ENCODE results near the gene DNAH6. TPM values are rescaled to one million over a fixed set of nuclear protein-coding genes. Genes with fewer than 3 reads are reported as not detected.
A peak's percentile ranks its signal among the peaks of the same experiment; 100 is the strongest.

Gene DNAH6
- total RNA-seq, 3 donors from 2014 or later, result 0.03 to 0.19 (median 0.11) TPM

DNA sequence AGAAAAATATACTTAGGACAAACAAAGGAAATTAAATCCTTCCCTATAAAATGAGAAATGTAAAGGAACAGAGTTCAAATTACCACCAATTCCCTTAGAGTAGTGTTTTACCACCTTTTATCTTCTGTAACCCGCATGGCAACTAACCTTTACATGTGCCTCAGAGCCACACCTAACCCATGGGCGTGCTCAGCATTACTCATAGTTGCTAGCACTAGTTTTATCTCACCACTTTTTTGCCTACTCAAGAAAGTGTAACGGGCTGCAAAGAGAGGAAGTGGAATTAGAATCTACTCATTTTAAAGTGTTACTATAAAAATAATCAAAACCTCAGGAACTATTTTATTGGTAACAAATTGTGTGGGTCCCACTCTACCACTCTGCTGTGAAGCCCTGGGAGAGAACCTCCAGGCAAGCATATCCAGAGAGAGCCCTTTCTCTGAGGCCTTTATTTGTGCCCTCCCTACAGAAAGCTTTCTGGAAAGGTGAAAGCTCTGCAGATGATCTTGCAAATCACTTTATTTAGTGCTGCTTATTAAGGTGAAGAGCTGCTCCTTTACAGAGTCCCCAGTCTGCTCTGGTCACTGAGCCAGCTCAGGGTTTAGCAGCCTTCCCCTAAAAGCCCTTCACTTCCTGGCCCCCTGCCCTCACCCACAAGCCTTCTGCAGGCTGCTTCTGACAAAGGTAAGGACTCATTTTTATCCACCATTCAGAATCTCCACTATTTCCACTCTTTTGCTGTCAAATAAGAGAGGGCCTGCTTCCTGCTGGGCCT is 265.8 kb downstream of the DNAH6 start:
- H3K9me3 Mint-ChIP-seq, result peaks cover 8% of the 10 kb centered on the region
- peaks cover 81% of the 10 kb centered on the region for H3K4me1 Mint-ChIP-seq (ENCODE audit: low read depth)
- no peak overlapping the region for H3K4me3 Mint-ChIP-seq

DNA sequence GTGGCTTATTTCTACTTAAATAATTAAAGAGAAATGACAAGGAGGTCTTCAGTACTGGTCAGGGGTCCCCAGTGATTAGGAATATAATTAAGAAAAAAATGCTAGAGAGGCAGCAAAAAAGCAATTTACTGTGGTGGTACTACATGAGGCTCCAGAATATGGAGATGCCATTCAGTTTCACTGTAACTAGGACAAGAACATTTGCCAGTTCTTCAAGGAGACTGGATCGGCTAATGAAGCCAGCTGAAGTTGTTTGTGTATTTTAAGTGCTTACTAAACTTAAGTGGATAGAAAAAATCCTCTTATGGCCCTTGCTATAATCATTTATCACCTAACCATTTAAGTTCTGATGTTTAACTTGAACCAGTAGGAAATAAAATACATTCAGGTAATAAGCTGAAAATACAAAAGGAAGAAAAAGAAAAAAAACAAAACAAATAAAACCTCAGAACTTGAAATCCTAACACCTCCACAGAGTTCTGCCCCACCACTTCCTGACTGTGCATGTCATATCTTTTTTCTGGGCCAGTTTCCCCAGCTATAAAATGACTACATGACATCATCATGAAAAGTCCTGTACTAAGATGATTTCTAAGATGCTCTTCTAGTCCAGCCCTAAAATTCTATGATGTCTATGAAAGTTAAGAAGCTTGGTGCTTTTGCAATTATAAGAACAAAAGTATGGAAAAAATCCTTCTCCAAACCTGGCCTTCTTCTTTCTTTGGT is 266.6 kb downstream of the DNAH6 start:
- DNase-seq, result peak; percentile 17
- no peaks in the 10 kb centered on the region for H3K27me3 Mint-ChIP-seq (ENCODE audit: low read depth)
- peaks cover 78% of the 10 kb centered on the region for H3K4me1 Mint-ChIP-seq (ENCODE audit: low read depth)
- H3K9me3 Mint-ChIP-seq, result peaks cover 4% of the 10 kb centered on the region
- peaks cover 3% of the 10 kb centered on the region for H3K36me3 Mint-ChIP-seq (ENCODE audit: insufficient read depth)
- H3K4me3 Mint-ChIP-seq, result peak overlapping the region; percentile 46
- ATAC-seq, result peak in 1 of 2 donors; percentile 64

More for the DNA sequence above, 265.8 kb downstream of the DNAH6 start:
- peak; percentile 58 for DNase-seq
- Mint-ChIP-seq H3K36me3 (ENCODE audit: insufficient read depth) (peaks cover 3% of the 10 kb centered on the region), H3K27me3 (ENCODE audit: low read depth) (no peaks in the 10 kb centered on the region)
- peak; percentile 98 for ATAC-seq

DNA sequence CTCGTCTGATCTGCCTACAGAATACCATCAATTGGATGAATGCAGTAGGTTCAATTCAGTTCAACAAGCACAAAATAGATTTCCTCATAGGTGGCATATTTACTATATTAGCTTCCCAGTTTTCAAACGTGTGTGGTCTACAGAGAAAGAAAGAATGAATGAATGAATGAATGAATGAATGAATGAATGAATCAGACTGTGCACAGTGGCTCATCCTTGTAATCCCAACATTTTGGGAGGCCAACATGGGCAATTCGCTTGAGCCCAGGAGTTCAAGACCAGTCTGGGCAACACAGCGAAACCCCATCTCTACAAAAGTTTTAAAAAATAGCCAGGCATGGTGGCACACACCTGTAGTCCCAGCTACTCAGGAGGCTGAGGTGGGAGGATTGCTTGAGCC is 269.7 kb downstream of the DNAH6 start:
- Mint-ChIP-seq H3K4me3 (no peak overlapping the region), H3K27me3 (ENCODE audit: low read depth) (no peaks in the 10 kb centered on the region), H3K9me3 (peaks cover 4% of the 10 kb centered on the region), H3K36me3 (ENCODE audit: insufficient read depth) (peaks cover 3% of the 10 kb centered on the region), H3K4me1 (ENCODE audit: low read depth) (peaks cover 48% of the 10 kb centered on the region)
- ATAC-seq, result no peak
- DNase-seq, result no peak

DNA sequence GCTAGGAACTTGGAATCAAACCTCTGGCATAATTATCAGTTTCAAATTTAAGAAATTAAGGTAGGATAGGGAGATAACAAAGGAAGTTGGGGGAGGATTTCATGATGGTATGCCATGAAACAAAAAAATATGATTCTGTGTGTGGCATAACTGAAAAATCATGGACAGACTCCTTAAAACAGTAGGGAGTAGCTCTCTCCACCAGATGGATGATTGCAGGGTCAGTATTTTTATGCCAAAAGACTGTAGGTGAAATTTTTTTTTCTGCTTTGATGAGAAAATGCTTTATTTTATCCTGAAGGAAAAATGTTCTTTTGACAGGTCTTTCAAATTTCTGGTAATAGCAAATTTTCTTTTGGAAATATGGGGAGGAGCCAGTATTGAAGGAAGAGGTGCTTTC is 270.3 kb downstream of the DNAH6 start:
- H3K9me3 Mint-ChIP-seq, result peaks cover 4% of the 10 kb centered on the region
- H3K4me1 Mint-ChIP-seq (ENCODE audit: low read depth), result peaks cover 42% of the 10 kb centered on the region
- no peak for DNase-seq
- no peak for ATAC-seq
- no peak overlapping the region for H3K4me3 Mint-ChIP-seq
- H3K27me3 Mint-ChIP-seq (ENCODE audit: low read depth), result no peaks in the 10 kb centered on the region
- H3K36me3 Mint-ChIP-seq (ENCODE audit: insufficient read depth), result peaks cover 3% of the 10 kb centered on the region

DNA sequence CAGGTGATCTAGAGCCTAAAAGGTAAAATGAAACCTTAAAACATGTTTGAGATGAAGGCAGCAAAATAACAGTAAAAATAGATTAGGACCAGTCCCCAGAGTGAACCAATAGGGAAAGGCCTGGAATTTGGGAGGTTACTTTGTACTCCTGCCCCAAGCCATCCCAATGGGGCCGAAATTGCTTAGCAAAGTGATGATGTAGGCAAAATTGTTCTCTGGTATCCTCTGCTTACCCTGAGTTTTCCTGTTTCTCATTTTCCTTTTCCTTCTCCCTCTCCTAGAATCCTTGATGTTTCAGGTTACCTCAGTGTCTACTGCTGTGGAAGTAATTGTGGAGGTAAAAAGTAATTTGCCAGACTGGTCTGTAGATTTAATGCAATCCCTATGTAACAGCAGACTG is 271.7 kb downstream of the DNAH6 start:
- Mint-ChIP-seq H3K4me3 (no peak overlapping the region), H3K36me3 (ENCODE audit: insufficient read depth) (peaks cover 3% of the 10 kb centered on the region), H3K27me3 (ENCODE audit: low read depth) (no peaks in the 10 kb centered on the region), H3K4me1 (ENCODE audit: low read depth) (peaks cover 27% of the 10 kb centered on the region), H3K9me3 (peaks cover 9% of the 10 kb centered on the region)
- no peak for DNase-seq
- ATAC-seq, result no peak

DNA sequence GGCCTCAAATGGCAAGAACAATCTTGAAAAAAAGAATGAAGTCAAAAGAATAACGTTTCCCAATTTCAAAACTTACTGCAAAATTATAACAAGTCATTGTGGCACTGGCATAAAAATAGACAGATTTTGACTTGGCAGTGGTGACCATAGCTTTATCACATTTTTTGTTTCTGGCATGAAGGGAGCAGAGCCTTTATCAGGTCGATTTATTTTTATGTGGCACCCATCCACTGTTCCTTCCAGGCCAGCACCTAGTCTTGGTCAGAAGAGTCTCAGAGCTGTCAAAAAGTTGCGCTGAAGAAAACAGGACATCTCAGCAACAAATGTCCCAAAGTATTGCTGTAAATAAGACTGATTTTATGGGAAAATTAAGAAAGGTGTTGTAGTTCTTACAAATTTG is 272.2 kb downstream of the DNAH6 start:
- Mint-ChIP-seq H3K27me3 (ENCODE audit: low read depth) (no peaks in the 10 kb centered on the region), H3K9me3 (peaks cover 12% of the 10 kb centered on the region), H3K4me3 (no peak overlapping the region), H3K4me1 (ENCODE audit: low read depth) (peaks cover 23% of the 10 kb centered on the region), H3K36me3 (ENCODE audit: insufficient read depth) (peaks cover 3% of the 10 kb centered on the region)
- DNase-seq (no peak), ATAC-seq (no peak)

DNA sequence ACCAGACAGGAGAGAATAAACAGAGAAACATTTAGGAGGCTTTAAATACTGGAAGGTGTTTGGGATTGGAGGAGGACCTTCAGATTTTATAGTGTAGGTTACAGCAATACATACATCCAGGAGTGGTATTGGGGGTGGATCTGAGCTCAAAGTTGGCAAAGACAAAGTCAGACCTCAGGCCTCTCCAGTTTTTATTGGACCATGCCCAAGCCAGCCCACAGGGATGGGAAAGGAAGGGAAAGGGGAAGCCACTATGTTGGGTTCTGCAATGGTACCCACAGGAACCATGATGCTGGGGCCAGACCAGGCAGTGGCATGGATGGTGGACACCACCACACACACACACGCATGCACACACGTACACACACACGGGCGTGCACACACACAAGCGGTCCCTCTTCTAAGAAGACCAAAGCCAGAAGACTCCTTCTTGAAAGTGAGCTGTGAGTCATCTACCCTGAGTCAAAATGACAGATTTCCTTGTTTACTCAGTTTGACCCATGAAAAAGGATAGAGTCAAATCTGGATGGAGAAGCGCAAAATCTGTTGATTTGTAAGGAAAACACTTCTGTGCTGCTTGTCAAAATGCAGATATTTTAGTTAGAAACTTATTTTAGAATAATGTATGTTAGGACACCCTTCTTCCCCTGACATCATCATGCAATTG is 276.7 kb downstream of the DNAH6 start:
- Mint-ChIP-seq H3K4me3 (no peak overlapping the region), H3K4me1 (ENCODE audit: low read depth) (no peaks in the 10 kb centered on the region), H3K27me3 (ENCODE audit: low read depth) (no peaks in the 10 kb centered on the region), H3K9me3 (peaks cover 10% of the 10 kb centered on the region), H3K36me3 (ENCODE audit: insufficient read depth) (no peaks in the 10 kb centered on the region)
- DNase-seq (no peak), ATAC-seq (no peak)

DNA sequence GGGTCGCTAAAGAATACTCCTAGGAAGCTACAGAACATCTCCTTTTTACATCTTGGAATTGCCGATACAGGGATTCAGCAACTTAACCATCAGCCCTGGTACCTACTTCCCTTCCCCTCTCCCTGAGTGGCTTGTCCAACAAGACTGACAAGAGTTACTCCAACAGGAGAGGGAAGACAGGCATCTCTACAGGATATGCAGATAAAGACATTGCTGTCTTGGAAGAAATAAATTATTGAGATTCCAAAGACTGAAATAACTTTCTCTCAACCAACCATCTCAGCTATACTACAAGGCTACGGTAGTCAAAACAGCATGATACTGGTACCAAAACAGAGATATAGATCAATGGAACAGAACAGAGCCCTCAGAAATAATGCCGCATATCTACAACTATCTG is 277.3 kb downstream of the DNAH6 start:
- DNase-seq (no peak), ATAC-seq (no peak)
- no peaks in the 10 kb centered on the region for H3K27me3 Mint-ChIP-seq (ENCODE audit: low read depth)
- H3K9me3 Mint-ChIP-seq, result peaks cover 10% of the 10 kb centered on the region
- H3K4me3 Mint-ChIP-seq, result no peak overlapping the region
- H3K36me3 Mint-ChIP-seq (ENCODE audit: insufficient read depth), result no peaks in the 10 kb centered on the region
- H3K4me1 Mint-ChIP-seq (ENCODE audit: low read depth), result no peaks in the 10 kb centered on the region

DNA sequence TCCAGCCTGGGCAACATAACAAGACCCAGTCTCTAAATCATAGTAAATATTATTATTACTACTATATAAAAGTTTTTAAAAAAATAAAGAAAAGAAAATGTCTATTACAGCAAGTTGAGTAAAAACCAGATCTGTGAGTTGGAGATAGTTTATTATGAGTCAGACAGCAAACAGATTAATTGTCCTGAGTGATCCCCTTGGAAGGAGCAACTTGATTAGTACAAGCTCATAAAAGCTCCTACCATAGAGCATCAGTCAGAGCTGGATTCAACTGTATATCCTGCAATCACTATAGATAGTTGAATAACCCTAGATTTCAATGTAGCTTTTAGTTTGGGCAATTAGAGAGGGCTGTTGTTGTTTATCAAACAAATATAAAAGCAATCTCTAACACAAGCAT is 280.5 kb downstream of the DNAH6 start:
- H3K4me3 Mint-ChIP-seq, result no peak overlapping the region
- no peak for ATAC-seq
- no peak for DNase-seq
- no peaks in the 10 kb centered on the region for H3K27me3 Mint-ChIP-seq (ENCODE audit: low read depth)
- no peaks in the 10 kb centered on the region for H3K36me3 Mint-ChIP-seq (ENCODE audit: insufficient read depth)
- H3K9me3 Mint-ChIP-seq, result peaks cover 9% of the 10 kb centered on the region
- H3K4me1 Mint-ChIP-seq (ENCODE audit: low read depth), result peaks cover 14% of the 10 kb centered on the region

DNA sequence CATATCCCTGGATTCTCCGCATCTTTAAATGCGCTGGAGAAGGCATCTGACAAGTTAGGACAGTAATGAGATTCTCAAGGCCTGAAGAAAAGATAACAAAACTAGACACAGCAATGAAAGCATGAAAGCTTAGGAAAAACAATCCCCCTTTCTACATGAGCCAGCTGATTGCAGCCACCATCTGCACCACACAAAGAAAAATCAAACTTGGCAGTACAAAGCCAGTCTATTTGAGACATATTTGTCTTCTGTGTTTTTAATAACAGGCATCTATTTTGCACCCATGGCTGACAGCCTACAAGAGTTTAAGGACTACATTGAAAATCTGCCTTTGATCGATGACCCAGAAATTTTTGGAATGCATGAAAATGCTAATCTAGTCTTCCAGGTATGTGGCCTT is 281.0 kb downstream of the DNAH6 start:
- peaks cover 8% of the 10 kb centered on the region for H3K9me3 Mint-ChIP-seq
- H3K27me3 Mint-ChIP-seq (ENCODE audit: low read depth), result no peaks in the 10 kb centered on the region
- H3K4me1 Mint-ChIP-seq (ENCODE audit: low read depth), result peaks cover 18% of the 10 kb centered on the region
- no peak overlapping the region for H3K4me3 Mint-ChIP-seq
- no peaks in the 10 kb centered on the region for H3K36me3 Mint-ChIP-seq (ENCODE audit: insufficient read depth)
- ATAC-seq (no peak), DNase-seq (no peak)

DNA sequence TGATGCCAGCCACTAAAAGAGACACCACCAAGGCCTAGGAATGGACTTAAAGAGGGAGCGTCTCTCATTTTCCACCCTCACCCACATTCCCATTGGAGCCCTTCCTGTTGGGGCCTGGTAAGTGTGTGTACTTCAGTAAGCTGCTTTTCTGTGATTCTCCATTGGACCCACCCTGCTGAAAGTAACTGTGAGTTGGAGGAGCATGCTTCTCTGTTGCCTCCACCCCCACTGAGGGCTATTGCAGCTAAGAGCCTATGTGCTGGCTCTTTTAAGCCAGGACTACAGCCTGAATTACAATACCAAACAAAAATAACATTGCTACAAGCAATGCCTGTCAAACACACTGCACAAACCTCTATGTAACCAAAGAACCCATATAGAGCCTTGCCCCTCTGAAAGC is 283.5 kb downstream of the DNAH6 start:
- DNase-seq, result no peak
- Mint-ChIP-seq H3K4me3 (peak overlapping the region; percentile 31), H3K27me3 (ENCODE audit: low read depth) (no peaks in the 10 kb centered on the region)

DNA sequence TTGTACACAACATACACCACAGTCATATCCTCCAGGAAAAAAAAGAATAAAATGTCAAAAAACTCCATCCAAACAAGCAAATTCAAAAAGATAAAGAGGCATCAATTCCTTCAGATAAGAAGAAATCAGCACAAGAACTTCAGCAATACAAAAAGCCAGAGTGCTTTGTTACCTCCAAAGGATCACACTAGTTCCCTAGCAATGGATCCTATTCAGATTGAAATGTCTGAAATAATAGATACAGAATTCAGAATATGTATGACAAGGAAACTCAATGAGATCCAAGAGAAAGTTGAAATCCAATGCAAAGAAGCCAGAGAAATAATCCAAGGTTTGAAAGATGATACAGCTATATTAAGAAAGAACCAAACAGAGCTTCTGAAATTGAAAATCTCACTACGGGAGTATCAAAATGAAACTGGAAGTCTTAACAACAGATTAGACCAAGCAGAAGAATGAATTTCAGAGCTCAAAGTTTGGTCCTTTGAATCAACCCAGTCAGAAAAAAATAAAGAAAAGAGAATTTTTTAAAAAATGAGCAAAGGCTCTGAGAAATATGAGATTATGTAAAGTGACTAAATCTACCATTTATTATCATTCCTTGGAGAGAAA is 284.0 kb downstream of the DNAH6 start:
- Mint-ChIP-seq H3K4me3 (peak overlapping the region; percentile 31), H3K4me1 (ENCODE audit: low read depth) (peaks cover 23% of the 10 kb centered on the region)
- peak in 1 of 2 donors; percentile 30 for ATAC-seq

More for the DNA sequence above, 283.5 kb downstream of the DNAH6 start:
- Mint-ChIP-seq H3K36me3 (ENCODE audit: insufficient read depth) (peaks cover 2% of the 10 kb centered on the region), H3K9me3 (peaks cover 10% of the 10 kb centered on the region), H3K4me1 (ENCODE audit: low read depth) (peaks cover 20% of the 10 kb centered on the region)
- ATAC-seq, result no peak

DNA sequence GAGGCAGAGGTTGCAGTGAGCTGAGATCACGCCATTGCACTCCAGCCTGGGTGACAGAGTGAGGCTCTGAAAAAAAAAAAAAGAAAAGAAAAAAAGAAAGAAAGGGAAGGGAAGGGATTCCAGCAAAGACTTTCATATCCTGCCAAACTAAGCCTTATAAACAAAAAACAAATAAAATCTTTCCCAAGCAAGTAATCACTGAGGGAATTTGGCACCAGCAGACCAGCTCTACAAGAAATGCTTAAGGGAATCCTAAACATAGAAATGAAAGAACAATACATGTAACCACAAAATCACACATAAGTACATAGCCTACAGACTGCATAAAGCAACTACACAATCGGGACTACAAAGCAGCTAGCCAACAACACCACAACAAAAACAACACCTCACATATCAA is 285.5 kb downstream of the DNAH6 start:
- H3K4me3 Mint-ChIP-seq, result no peak overlapping the region
- no peak for DNase-seq
- H3K27me3 Mint-ChIP-seq (ENCODE audit: low read depth), result no peaks in the 10 kb centered on the region
- H3K9me3 Mint-ChIP-seq, result peaks cover 10% of the 10 kb centered on the region
- H3K36me3 Mint-ChIP-seq (ENCODE audit: insufficient read depth), result peaks cover 2% of the 10 kb centered on the region
- peaks cover 33% of the 10 kb centered on the region for H3K4me1 Mint-ChIP-seq (ENCODE audit: low read depth)
- ATAC-seq, result no peak

More for the DNA sequence above, 284.0 kb downstream of the DNAH6 start:
- H3K27me3 Mint-ChIP-seq (ENCODE audit: low read depth), result no peaks in the 10 kb centered on the region
- no peak for DNase-seq
- H3K36me3 Mint-ChIP-seq (ENCODE audit: insufficient read depth), result peaks cover 2% of the 10 kb centered on the region
- H3K9me3 Mint-ChIP-seq, result peaks cover 10% of the 10 kb centered on the region

DNA sequence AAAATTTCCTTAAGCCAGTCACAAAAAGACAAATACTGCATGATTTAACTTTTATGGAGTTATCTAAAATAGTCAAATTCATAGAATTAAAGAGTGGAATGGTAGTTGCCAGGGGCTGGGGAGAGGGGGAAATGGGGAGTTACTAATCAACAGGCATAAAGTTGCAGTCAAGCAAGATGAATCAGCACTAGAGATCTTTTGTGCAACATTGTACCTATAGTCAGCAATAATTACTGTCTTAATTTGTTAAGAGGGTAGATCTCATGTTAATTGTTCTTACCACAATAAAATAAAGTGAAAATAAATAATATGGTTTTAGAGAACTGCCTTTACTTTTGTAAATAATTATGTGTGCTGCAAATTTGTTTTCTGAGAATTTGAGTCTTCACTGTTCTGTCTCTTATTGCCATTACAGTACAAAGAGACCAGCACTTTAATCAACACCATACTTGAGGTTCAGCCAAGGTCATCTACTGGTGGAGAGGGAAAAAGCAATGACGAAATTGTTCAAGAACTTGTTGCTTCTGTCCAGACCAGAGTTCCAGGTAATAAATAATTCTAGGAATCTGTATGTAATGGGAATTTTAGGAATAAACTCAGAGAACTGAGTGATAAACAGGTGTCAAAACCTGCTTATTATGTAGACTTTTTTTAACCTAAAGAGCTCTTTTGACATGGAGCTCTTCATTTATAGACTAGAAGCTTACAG is 289.1 kb downstream of the DNAH6 start:
- DNase-seq (no peak), ATAC-seq (no peak)
- Mint-ChIP-seq H3K4me1 (ENCODE audit: low read depth) (peaks cover 30% of the 10 kb centered on the region), H3K36me3 (ENCODE audit: insufficient read depth) (peaks cover 2% of the 10 kb centered on the region), H3K9me3 (peaks cover 10% of the 10 kb centered on the region), H3K4me3 (no peak overlapping the region), H3K27me3 (ENCODE audit: low read depth) (no peaks in the 10 kb centered on the region)
